Fibroblast of skin of back (primary cell): ENCODE data around the gene SCRN3.
"Not testable (repeated sequence)": the region's sequence is repeated elsewhere in the genome, so short reads cannot be mapped to it uniquely, and the experiment has no call there.

ENCODE experiments used
- DNase-seq: peaks from one replicate; pipeline ENCODE4 v3.0.0-alpha.2; 2013

Gene SCRN3

DNA sequence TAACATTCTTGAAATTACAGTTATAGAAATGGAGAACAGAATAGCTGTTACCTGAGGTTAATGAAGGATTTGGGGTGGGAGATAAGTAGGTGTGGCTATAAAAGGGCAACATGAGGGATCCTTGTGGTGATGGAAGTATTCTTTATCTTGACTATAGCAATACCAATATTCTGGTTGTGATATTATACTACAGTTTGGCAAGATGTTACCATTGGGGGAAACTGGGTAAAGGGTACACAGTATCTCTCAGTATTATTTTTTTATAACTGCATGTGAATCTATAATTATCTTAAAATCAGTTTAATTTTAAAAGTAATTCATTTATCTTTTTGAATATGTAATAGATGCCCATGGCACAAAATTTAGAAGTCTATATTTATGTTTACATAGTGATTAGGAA, 8.1 kb downstream of the SCRN3 start:
- no peak for DNase-seq

DNA sequence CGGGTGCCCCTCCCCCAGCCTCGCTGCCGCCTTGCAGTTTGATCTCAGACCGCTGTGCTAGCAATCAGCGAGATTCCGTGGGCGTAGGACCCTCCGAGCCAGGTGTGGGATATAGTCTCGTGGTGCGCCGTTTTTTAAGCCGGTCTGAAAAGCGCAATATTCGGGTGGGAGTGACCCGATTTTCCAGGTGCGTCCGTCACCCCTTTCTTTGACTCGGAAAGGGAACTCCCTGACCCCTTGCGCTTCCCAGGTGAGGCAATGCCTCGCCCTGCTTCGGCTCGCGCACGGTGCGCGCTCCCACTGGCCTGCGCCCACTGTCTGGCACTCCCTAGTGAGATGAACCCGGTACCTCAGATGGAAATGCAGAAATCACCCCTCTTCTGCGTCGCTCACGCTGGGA, 14.5 kb downstream of the SCRN3 start:
- not testable (repeated sequence) for DNase-seq

DNA sequence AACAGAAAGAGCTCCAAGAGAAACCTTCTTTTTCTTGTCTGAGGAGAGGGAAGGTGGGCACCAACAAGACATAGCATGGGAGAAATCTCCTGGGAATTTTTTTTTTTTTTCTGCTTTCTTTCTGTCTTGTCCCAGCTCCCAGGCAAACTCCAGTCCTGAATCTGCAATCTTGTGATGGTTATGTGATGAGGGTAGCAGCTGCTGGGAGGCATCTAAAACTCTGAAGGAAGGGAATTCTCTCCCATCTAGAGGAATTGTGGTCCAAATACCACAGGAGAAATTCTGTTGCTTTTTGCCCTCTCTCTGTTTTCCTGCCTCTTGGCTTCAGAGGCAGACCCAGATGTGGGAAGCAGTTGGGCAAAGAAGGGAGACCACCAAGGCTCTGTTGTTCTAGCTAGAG, 16.7 kb downstream of the SCRN3 start:
- DNase-seq, result no peak

DNA sequence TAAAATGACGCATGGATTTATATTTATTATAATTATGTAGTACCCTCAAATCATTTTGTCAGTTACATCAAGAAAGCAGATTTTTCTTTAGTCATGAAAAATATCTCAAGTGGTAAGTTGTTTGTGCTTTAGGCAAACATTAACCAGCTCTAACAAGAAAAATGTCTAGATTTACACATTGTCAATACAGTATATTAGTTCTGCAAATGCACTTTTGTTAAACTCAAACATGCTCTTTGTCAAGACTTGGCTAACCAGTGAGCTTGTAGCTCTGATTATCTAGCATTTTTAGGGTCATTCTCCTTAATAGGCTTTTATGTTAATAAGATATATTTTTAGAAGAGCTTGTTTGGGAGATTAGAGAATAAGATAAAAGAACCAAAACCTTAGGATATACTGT, 32.7 kb downstream of the SCRN3 start:
- DNase-seq, result no peak

DNA sequence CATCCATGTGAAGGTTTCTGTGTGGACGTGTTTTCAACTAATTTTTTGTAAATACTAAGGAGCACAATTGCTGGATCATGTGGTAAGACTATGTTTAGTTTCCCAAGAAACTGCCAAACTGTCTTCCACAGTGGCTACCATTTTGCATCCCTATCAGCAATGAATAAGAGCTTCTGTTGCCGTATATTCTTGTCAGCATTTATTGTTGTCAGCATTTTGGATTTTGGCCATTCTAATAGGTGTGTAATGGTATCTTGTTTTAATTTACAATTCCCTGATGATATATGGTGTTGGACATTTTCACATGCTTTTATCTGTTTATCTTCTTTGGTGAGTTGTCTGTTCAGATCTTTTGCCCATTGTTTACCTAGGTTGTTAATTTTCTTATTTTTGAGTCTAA, 34.5 kb downstream of the SCRN3 start:
- DNase-seq, result no peak

DNA sequence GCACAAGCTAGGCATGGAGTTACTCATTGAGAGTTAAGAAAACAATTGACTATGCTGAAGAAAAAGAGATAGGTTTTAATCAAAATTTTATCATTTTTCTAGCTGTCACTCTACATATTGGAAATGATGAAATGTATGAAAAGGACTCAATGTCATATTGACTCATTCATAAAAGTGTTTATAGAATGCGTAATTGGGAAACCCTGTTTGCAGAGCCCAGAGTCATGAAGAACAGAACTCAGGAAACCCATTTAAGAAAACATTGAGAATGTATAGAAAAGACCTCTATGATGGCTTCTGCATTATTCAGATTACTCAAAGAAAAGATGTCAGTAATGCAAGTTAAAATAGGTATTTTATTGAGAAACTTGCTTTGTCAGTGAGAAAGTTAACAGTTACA, 36.4 kb downstream of the SCRN3 start:
- DNase-seq, result no peak

DNA sequence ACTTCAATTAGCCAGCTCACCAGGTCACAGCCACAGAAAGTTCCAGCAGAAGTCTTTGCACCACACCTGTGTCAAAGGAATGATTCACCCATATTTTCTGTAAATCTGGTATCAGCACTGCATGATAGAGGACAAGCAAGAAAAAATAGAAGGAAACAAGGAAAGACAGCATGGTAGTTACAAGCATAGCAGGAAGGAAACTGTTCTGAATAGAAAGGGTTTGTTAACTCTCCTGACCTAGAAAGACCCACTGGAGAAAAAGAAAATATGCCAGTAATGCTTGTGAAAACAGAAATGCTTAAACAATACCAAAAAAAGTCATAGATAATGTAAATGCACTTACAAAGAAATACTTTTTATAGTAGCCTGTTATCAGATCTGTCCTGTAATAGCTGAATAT, 40.8 kb downstream of the SCRN3 start:
- DNase-seq, result peak; percentile 56

DNA sequence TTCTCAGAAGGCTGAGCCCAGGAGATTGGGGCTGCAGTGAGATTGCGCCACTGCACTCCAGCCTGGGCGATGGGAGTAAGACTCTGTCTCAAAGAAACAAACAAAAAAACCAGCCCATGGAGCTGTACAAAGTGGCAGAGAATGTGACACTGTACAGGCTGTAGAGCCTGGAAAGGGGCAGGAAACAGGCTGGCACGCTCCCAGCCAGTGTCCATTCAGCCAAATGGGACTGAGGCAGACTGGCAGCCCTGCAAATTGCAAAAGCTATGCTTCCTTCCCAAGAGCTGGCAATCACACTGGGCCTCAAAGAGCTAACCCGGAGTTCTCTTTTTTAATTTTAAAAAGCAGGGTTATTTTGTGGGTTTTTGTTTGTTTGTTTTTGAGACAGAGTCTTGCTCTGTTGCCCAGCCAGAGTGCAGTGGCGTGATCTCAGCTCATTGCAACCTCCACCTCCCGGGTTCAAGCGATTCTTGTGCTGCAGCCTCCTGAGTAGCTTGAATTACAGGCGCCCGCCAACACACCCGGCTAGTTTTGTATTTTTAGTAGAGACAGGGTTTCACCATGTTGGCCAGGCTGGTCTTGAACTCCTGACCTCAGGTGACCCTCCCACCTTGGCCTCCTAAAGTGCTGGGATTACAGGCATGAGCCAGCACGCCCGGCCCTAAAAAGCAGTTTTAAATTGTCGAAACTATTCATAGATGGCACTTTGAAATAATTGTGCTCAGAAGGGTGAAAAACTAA, 42.8 kb downstream of the SCRN3 start:
- no peak for DNase-seq

DNA sequence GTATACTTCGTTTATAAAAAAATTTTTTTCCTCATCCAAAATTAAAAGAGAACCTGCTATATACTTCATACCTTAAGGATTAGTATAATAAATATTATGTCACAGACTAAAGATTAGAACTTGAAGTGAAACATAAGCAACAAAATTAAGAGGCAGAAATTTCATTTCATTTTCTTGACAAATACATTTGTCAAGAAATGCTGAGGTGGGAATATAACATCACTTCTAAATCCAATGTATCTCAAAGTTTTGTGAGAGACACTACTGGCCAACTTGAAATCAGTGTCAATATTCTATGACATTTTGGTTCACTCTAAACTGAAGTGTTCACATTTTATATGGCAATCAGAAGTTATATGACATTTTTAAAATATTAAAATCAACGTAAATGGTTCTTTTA, 43.8 kb downstream of the SCRN3 start:
- no peak for DNase-seq

DNA sequence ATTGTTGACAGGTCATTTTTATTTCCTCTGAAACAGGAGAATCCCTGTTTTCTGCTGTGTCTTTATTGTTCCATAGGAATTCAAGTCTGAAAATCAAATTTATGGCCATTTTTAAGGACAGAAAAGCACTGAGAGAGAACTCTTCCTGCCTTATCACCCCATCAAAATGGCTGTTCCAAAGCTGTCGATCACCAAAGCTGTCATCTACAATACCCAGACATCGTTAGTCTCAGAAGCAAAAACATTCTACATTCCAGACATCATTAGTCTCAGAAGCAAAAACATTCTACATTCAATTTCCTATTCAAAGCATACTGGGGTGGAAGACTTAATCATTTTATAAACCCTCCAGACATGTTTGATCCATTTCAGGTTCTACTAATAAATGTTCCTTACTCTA, 44.4 kb downstream of the SCRN3 start:
- no peak for DNase-seq

DNA sequence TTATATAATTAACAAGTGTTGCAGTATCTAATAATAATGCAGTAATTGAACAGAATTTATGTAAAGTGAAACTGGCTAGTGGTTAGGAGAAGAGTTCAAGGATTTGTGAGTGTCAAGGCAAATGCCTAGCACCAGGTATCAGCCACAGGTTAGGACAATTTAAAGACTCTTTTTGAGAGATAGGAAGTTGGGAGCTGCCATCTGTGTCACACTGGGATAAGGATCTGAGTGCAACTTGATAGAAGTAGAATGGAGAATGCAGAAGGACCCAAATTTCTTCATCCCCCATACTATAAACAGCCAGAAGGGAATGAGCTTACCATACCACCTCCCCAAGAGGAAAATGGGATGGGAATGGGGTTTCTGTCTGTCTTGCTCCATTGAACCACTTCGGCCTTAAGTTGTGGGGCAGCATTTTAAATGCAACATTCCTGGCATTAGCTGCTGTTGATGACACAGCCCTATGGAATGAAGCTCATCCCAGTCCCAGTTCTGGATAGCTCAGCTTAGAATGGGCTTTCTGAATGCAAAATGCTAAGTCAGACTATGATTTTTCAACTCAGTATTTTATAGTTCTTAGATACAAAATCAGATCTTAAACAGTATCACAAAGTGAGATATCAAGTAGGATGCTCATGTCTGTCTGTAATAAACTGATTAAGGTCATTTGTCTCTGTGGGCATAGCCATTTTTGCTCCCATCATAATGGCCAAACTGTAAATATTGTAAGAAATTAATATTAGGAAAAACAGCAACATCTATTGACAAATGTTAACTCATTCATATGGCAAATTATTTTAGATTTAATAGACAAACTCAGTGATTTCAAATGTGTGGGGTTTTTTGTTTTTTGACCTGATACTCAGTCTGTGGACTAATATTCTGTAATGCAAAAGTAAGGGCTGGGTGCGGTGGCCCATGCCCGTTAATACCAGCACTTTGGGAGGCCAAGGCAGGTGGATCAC, 47.3 kb downstream of the SCRN3 start:
- DNase-seq, result peak; percentile 90

DNA sequence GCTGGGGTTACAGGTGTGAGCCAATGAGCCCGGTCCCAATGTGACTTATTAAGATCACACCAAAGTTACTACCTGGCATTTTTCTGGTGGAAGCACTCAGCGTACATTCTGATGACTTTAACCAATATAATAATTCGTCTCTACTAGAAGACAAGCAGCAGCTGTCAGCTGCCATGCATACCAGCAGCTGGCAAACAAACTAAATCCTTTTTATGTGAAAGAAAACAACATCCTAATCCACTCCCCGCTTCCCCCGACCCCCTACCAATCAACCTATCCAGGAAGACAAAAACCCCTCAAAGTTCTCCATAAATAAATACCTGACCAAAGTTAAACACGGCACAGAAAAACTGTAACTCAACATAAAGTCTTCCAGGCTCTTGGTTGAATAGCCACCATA, 49.2 kb downstream of the SCRN3 start:
- no peak for DNase-seq

DNA sequence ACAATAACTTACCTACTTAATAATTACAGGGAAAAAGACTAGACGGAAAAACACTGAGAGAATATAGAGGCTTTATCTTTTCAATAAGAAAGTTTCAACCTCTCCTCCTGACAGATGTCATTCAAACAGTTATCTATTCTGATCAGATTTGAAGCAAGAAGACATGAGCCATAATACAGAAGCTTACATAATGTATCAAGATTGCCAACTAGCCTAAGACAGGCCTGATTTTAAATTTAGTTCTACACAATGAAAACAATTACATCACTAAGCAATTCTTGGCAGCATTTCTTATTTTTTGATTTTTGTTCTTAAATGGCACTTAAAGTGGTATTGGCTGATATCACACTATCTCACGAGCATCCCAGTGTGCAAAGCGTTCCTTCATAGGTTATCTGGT, 49.7 kb downstream of the SCRN3 start:
- DNase-seq, result peak; percentile 18

DNA sequence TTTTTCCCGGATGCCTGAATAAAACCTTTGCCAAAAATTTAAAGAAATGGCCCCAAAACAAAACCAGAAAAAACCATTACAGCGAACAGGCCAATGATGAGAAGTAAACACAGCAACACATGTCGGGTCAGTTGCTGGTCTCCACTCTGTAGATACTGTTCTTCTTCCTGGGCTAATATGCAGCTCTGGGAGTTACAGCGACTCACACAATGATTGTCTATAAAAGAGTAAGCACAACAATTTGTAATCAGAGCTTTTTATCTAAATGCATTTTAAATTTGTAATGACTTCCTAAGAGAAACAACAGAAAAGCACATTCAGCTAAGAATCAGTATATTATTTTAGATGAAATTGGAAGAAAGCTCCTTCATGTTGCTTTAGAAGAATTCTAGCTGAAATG, 51.0 kb downstream of the SCRN3 start:
- DNase-seq, result no peak

DNA sequence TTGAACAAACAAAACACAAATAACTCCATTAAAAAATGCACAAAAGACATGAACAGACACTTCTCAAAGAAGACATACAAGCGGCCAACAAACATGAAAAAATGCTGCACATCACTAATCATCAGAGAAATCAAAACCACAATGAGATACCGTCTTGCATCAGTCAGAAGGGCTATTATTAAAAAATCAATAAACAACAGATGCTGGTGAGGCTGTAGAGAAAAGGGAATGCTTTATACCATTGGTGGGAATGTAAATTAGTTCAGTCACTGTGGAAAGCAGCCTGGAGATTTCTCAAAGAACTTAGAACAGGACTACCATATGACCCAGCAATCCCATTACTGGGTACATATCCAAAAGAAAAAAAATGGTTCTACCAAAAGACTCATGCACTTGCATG, 53.5 kb downstream of the SCRN3 start:
- DNase-seq, result no peak

DNA sequence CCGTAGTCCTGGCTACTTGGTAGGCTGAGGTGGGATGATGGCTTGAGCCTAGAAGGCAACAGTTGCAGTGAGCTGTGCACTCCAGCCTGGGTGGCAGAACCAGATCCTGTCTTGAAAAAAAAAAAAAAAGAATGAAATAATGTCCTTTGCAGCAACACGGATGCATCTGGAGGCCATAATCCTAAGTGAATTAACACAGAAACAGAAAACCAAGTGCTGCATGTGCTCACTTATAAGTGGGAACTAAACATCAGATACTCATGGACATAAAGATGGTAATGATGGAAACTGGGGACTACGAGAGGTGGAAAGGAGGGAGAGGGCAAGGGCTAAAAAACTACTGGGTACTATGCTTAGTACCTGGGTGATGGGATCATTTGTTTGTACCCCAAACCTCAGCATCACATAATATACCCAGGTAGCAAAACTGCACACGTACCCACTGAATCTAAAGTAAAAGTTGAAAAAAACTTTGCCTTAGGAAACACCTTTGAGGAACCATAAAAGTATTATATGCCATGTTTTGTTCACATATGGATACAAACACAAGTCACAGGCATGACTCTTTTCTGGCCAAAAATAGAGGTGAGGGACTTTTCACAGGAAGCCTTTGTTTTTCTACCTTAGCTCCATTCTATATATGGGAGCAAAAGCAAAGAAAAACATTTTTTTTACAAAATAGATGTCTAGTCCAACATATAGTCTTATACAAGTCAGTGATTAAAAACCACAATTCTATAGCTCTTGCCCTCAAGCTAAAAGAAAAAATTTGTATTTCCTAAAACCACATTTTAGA, 54.7 kb downstream of the SCRN3 start:
- DNase-seq, result no peak

DNA sequence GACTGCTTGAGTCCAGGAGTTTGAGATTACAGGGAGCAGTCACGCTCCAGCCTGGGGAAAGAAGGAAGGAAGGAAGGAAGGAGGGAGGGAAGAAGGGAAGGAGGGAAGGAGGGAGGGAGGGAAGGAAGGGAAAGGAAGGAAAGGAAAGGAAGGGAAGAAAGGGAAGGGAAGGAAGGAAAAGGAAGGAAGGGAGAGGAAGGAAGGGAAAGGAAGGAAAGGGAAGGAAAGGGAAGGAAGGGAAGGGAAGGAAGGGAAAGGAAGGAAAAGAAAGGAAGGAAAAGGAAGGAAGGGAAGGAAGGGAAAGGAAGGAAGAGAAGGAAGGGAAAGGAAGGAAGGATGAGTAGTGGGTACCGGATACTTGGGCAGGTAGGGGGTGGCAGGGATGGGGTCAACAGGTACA, 59.0 kb downstream of the SCRN3 start:
- DNase-seq, result no peak

DNA sequence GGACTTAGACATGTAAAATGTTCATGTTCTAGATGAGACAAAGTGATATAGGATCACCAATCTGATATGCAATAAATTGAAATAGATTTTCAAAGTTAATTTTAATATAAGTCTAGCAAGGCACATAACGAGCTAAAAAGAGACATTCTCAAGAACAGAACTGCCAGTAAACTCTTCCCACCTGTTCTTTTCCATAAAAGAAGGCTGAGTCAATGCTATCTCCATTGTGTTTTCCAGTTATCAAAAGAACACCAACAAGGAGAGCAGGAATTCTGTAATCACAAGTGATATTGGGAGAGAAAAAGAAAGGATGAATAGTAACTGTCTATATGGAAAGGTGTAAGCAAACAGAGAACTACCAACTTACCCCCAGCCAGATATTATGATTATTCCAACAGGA, 65.7 kb downstream of the SCRN3 start:
- DNase-seq, result no peak

DNA sequence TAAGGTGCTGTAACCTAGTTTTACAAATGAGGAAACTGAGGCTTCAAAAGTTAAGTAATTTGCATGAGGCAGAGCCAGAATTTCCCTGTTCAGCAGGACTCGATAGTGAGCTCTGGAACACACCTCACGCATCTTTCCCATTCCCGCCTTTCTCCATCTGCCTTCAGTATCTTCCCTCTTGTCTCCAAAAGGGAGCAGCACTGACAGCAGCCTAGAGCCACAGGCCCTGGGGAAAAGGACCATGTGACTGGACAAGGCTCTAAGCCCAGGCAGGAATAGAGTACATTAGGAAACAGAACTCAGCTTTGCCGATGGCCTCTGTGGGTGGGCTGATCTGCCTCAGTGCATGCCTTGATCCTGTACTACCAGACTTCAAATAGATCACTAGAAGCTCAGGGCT, 69.8 kb downstream of the SCRN3 start:
- peak; percentile 30 for DNase-seq

DNA sequence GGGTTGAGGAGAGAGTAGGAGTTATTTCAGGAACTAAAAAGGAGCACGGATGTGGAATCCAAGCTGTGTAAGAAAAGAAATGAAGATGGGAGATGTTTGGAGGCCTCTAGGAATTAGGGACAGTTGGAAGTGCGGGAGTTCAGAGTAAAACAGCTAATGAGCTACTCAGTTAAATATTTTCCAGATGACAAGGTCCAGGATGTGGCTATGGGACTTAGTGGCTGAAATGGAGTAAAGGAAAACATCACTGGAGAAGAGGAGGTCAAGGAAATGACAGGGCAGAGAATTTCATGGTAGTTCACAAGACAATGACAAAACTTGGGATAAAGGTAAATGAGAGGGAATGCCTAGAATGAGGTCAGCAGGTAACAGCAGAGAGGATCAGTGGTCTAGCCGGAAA, 78.3 kb downstream of the SCRN3 start:
- peak; percentile 79 for DNase-seq

DNA sequence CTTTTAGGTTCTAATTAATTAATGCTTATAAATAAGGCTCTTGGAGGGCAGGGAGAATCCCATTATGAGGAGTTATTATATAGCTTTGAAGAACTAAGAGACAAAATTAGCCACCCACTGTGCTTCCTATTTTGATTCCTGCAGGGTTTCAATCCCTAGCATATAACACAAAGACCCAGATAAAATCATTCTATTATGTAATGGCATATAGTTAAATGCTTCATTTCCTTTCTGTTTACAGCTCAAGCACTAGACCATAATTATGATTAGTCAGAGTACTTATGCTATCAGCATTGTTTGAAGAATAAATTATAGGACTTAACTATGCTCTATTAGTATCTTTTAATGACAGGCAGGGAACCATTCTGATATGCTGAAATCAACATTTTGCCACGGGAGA, 82.2 kb downstream of the SCRN3 start:
- no peak for DNase-seq
